IMR-90 (cell line): Measurements from ENCODE around the gene CUL9. TPM values are rescaled to one million over a fixed set of nuclear protein-coding genes. Genes with fewer than 3 reads are reported as not detected.

ENCODE experiments used
- ATAC-seq: fragments of 200-7000 bp; cut with Tn5 transposase; 2 replicates; pipeline ENCODE4 v1.9.1; 2020; ENCODE audit warnings: low read depth, mild to moderate bottlenecking, moderate library complexity
- BruUV-seq: library from RNA; stranded (reverse); fragments of 400-500 nt; replicated peaks from 2 replicates; lab custom pipeline; 2021; lab: Mats Ljungman, UMichigan
- CTCF ChIA-PET: fragments of 300-600 bp; formaldehyde crosslinking; extraction: SDS; loops from one replicate; lab custom pipeline; 2021; ENCODE audit warnings: antibody characterized with exemption; lab: Yijun Ruan, JAX
- POLR2A ChIA-PET: fragments of 300-600 bp; sonication (Branson Sonifier 250); formaldehyde crosslinking; loops from one replicate; lab custom pipeline; 2022; ENCODE audit warnings: antibody characterized with exemption; ENCODE audit not compliant: unreplicated experiment; lab: Charles Lee
- DNase-seq: peaks from one replicate; pipeline ENCODE4 v3.0.0; 2013
- H2AFZ ChIP-seq: replicated peaks from 2 replicates; pipeline ENCODE3; 2013; ENCODE audit warnings: low read length, mild to moderate bottlenecking; ENCODE audit not compliant: poor library complexity
- H2AK5ac ChIP-seq: 2 replicates; pipeline ENCODE4 v1.6.1; 2013; ENCODE audit warnings: low read depth, low read length, inconsistent platforms
- H2AK9ac ChIP-seq: replicated peaks from 2 replicates; pipeline ENCODE3; 2013; ENCODE audit warnings: mild to moderate bottlenecking, low read depth, low read length, moderate library complexity; ENCODE audit not compliant: poor library complexity
- H2BK120ac ChIP-seq: 2 replicates; pipeline ENCODE4 v1.6.1; 2013; ENCODE audit warnings: low read depth, low read length, inconsistent platforms
- H2BK15ac ChIP-seq: 3 replicates; pipeline ENCODE4 v1.6.1; 2013; ENCODE audit warnings: low read depth, low read length, inconsistent platforms
- H2BK20ac ChIP-seq: 2 replicates; pipeline ENCODE4 v1.6.1; 2013; ENCODE audit warnings: low read depth, mild to moderate bottlenecking, inconsistent platforms, low read length, moderate library complexity
- H2BK5ac ChIP-seq: 2 replicates; pipeline ENCODE4 v1.6.1; 2013; ENCODE audit warnings: mild to moderate bottlenecking, low read depth, low read length, inconsistent platforms; ENCODE audit not compliant: poor library complexity, severe bottlenecking
- H3K14ac ChIP-seq: replicated peaks from 2 replicates; pipeline ENCODE4 v1.6.1; 2013; ENCODE audit warnings: low read depth, low read length, inconsistent platforms
- H3K18ac ChIP-seq: 2 replicates; pipeline ENCODE4 v1.6.1; 2013; ENCODE audit warnings: low read depth, low read length, control low read depth
- H3K23ac ChIP-seq: 2 replicates; pipeline ENCODE4 v1.6.1; 2013; ENCODE audit warnings: low read depth, low read length, inconsistent platforms
- H3K27ac ChIP-seq: 2 replicates; pipeline ENCODE4 v1.5.1; 2013; ENCODE audit warnings: mild to moderate bottlenecking, control low read depth, low read length; ENCODE audit not compliant: insufficient read depth
- H3K27me3 ChIP-seq: 2 replicates; pipeline ENCODE4 v1.6.1; 2013; ENCODE audit warnings: low read length; ENCODE audit not compliant: control insufficient read depth, insufficient read depth
- H3K36me3 ChIP-seq: 2 replicates; pipeline ENCODE4 v1.6.1; 2013; ENCODE audit warnings: low read length, mixed read lengths; ENCODE audit not compliant: control insufficient read depth, insufficient read depth
- H3K4ac ChIP-seq: 2 replicates; pipeline ENCODE4 v1.6.1; 2013; ENCODE audit warnings: low read depth, low read length, inconsistent platforms
- H3K4me1 ChIP-seq: 2 replicates; pipeline ENCODE4 v1.6.1; 2013; ENCODE audit warnings: low read length, mixed read lengths; ENCODE audit not compliant: control insufficient read depth, insufficient read depth
- H3K4me2 ChIP-seq: 2 replicates; pipeline ENCODE4 v1.6.1; 2013; ENCODE audit warnings: low read depth, mild to moderate bottlenecking, control low read depth, low read length, moderate library complexity
- H3K4me3 ChIP-seq: 2 replicates; pipeline ENCODE4 v1.5.1; 2013; ENCODE audit warnings: low read depth, mild to moderate bottlenecking, control low read depth, low read length, moderate library complexity; ENCODE audit not compliant: insufficient read depth
- H3K56ac ChIP-seq: 2 replicates; pipeline ENCODE4 v1.6.1; 2013; ENCODE audit warnings: low read length, inconsistent platforms; ENCODE audit not compliant: insufficient read depth; ENCODE audit errors: extremely low read depth
- H3K79me1 ChIP-seq, 2 experiments: 2 replicates each; pipeline ENCODE4 v1.6.1; 2013; ENCODE audit warnings: low read length in 2 of 2, inconsistent platforms in 1 of 2, low read depth in 1 of 2
- H3K9ac ChIP-seq: 2 replicates; pipeline ENCODE4 v1.6.1; 2013; ENCODE audit warnings: low read depth, low read length, control low read depth
- H3K9me1 ChIP-seq: 2 replicates; pipeline ENCODE4 v1.6.1; 2013; ENCODE audit warnings: low read length, inconsistent platforms; ENCODE audit not compliant: insufficient read depth
- H3K9me3 ChIP-seq: 2 replicates; pipeline ENCODE4 v1.6.1; 2013; ENCODE audit warnings: low read length; ENCODE audit not compliant: control insufficient read depth, insufficient read depth
- H4K20me1 ChIP-seq: 2 replicates; pipeline ENCODE4 v1.6.1; 2013; ENCODE audit warnings: low read length, inconsistent platforms; ENCODE audit not compliant: insufficient read depth
- H4K5ac ChIP-seq: 2 replicates; pipeline ENCODE4 v1.6.1; 2013; ENCODE audit warnings: mild to moderate bottlenecking, low read depth, low read length, control low read depth
- H4K8ac ChIP-seq, 2 experiments: 2 replicates each; pipeline ENCODE4 v1.6.1; 2013; ENCODE audit warnings: low read depth in 2 of 2, low read length in 2 of 2, control low read depth in 1 of 2, inconsistent platforms in 1 of 2
- H4K91ac ChIP-seq: 2 replicates; pipeline ENCODE4 v1.6.1; 2013; ENCODE audit warnings: low read depth, low read length, inconsistent platforms; ENCODE audit not compliant: insufficient read depth
- CEBPB ChIP-seq: IDR thresholded peaks from 2 replicates; pipeline ENCODE4 v1.6.1; 2012; ENCODE audit warnings: low read depth, low read length, improper control_type of control experiment
- MAZ ChIP-seq: IDR thresholded peaks from 2 replicates; pipeline ENCODE4 v1.6.1; 2012; ENCODE audit warnings: low read depth, mild to moderate bottlenecking, low read length, improper control_type of control experiment, moderate library complexity, borderline replicate concordance
- MXI1 ChIP-seq: IDR thresholded peaks from 2 replicates; pipeline ENCODE4 v1.6.1; 2012; ENCODE audit warnings: low read depth, mild to moderate bottlenecking, low read length, moderate library complexity, borderline replicate concordance
- NFE2L2 ChIP-seq: fragments of 150-350 bp; IDR thresholded peaks from 2 replicates; pipeline ENCODE4 v1.6.1; 2016; ENCODE audit warnings: low read depth, mild to moderate bottlenecking, low read length
- WGBS, 2 experiments: methylation state at CpG; one replicate each; pipeline versions ENCODE4 v1.1.5 to v1.1.7; 2013; ENCODE audit warnings: missing lambda C conversion rate in 2 of 2; ENCODE audit not compliant: insufficient read length in 1 of 2; ENCODE audit errors: extremely low coverage in 2 of 2; 5-methylcytosine and 5-hydroxymethylcytosine counted together
- dilution Hi-C: fragments of 300-500 bp; cut with HindIII; formaldehyde crosslinking; loops from one replicate; pipeline ENCODE4 v1.14.3; 2018; ENCODE audit warnings: low sequenced_read_pairs; ENCODE audit not compliant: unreplicated experiment
- in situ Hi-C: fragments of 300-500 bp; cut with MboI; formaldehyde crosslinking; loops from 3 replicates; pipeline ENCODE4 v1.14.3; 2019; ENCODE audit warnings: low sequenced_read_pairs, inconsistent platforms, mixed read lengths
- intact Hi-C: fragments of 100-400 bp; cut with micrococcal nuclease; formaldehyde crosslinking; loops from 2 replicates; pipeline ENCODE4 v1.10.0; 2022
- polyA plus RNA-seq, 3 experiments: library from polyadenylated mRNA; depleted of rRNA; stranded (reverse); fragments of >200 nt; gene quantifications; 2 replicates each; pipeline ENCODE4 v1.2.3, GENCODE V29; 2012; ENCODE audit warnings: low replicate concordance in 1 of 3
- total RNA-seq: library from RNA; depleted of rRNA; stranded (reverse); fragments of >200 nt; gene quantifications from 2 replicates; pipeline ENCODE4 v1.2.3, GENCODE V29; 2012

CUL9 gene
- total and polyA plus RNA-seq, 2 of the 4 experiments (the other 2 are of a cell fraction), result 7.7 to 19.5 TPM

- Histone ChIP-seq H2AFZ (no peak overlapping the region), H3K23ac (no peak overlapping the region), H2BK120ac (no peak overlapping the region), H2AK9ac (no peak overlapping the region), H3K9me1 (peaks cover 4% of the 10 kb centered on the region), H3K27me3 (peaks cover 26% of the 10 kb centered on the region), H3K4me1 (peaks cover 4% of the 10 kb centered on the region; the same call in 1 of the 2 replicates), H3K14ac (no peak overlapping the region), H3K36me3 (no peaks in the 10 kb centered on the region), H3K4ac (no peak overlapping the region), H3K9ac (no peak overlapping the region), H3K18ac (no peak overlapping the region), H3K56ac (no peak overlapping the region), H4K8ac (no peak overlapping the region), H3K27ac (no peak overlapping the region), H2BK15ac (no peak overlapping the region), H4K20me1 (no peaks in the 10 kb centered on the region), H4K5ac (no peak overlapping the region), H3K79me1 (peaks cover 0 to 8% of the 10 kb centered on the region in 2 experiments; a peak in 2 of 4 replicates), H2BK20ac (no peak overlapping the region), H3K9me3 (no peaks in the 10 kb centered on the region), H4K91ac (no peak overlapping the region), H2AK5ac (no peak overlapping the region), H3K4me2 (no peak overlapping the region), H2BK5ac (no peak overlapping the region), H3K4me3 (no peak overlapping the region)
- ChIA-PET CTCF (no interaction called here), POLR2A (no interaction called here)
- ATAC-seq (no peak), DNase-seq (no peak)
- in situ Hi-C loops, result no loop called here
- dilution Hi-C loops, result no loop called here
- TF ChIP-seq CEBPB (no peak), MAZ (no peak), NFE2L2 (no peak), MXI1 (no peak)
- no TSS peak for BruUV-seq
- intact Hi-C loops, result no loop called here
- 50% methylated on average over 1 of the region's 3 CpGs; no CpG with 5 or more reads in 1 of the 2 experiments for WGBS, 2 experiments
Observed at GRCh38 chr6:43231735-43232450, 49.9 kb downstream of the CUL9 start.
